ENCODE measurements around the gene DYNLT1. TPM values are rescaled to one million over a fixed set of nuclear protein-coding genes. Genes with fewer than 3 reads are reported as not detected.

DYNLT1 gene
- polyA plus RNA-seq, 2 of the 4 experiments (the other 2 are of a cell fraction): 130 to 174 TPM

DNA sequence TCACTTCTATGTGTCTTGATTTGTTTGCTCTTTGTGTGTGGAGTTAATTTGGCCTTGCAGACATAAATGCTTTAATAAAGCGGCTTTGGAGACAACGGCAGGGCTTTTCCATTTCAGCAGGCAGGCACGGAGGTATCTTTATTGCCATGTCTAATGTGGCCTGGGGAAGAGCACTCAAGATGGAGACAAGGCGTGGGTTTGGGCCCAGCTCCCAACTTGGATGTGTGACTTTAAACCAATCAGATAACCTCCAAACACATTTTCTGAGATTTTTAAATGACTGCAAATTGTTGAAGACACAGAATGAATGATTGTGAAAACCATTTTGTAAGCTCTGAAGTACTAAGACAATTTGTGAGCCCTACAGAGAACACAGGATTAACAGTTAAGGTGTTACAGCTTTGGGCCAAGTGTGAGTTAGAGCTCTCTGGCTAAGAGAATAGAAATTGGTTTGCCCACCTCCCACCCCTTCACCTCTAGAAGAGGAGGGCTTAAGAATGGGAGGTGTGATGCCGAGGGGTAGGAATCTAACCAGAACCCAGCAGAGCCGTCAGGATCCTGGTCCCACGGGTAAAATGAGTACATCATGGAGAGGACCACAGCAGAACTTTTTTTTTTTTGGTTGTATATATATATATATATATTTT lies 9.0 kb downstream of the DYNLT1 start:
- H3K4me3 ChIP-seq: no peak overlapping the region
- 91% methylated on average over 7 of the region's 7 CpGs for WGBS (ENCODE audit: missing lambda C conversion rate)
- TF ChIP-seq CBX8 (IDR thresholded peaks at IDR 0.05): no peak
- TF ChIP-seq, protein P1, sequence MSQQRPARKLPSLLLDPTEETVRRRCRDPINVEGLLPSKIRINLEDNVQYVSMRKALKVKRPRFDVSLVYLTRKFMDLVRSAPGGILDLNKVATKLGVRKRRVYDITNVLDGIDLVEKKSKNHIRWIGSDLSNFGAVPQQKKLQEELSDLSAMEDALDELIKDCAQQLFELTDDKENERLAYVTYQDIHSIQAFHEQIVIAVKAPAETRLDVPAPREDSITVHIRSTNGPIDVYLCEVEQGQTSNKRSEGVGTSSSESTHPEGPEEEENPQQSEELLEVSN (IDR thresholded peaks at IDR 0.05; ENCODE audit: borderline replicate concordance, low read depth): no peak
- TF ChIP-seq, protein P2, sequence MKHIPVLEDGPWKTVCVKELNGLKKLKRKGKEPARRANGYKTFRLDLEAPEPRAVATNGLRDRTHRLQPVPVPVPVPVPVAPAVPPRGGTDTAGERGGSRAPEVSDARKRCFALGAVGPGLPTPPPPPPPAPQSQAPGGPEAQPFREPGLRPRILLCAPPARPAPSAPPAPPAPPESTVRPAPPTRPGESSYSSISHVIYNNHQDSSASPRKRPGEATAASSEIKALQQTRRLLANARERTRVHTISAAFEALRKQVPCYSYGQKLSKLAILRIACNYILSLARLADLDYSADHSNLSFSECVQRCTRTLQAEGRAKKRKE (CRISPR knock-in tag; IDR thresholded peaks at IDR 0.05; ENCODE audit: low read depth): no peak
- no peak for TF ChIP-seq TFCP2L1 (CRISPR knock-in tag; IDR thresholded peaks at IDR 0.05)
- no peak for TF ChIP-seq FOSL2 (IDR thresholded peaks at IDR 0.05)
- TF ChIP-seq FOSL2 (CRISPR knock-in tag; IDR thresholded peaks at IDR 0.05): no peak
- no peak for TF ChIP-seq HEYL (CRISPR knock-in tag; IDR thresholded peaks at IDR 0.05)
- TF ChIP-seq PHF8 (IDR thresholded peaks at IDR 0.05; ENCODE audit: borderline replicate concordance, low read depth): no peak
- no peak for TF ChIP-seq RARB (CRISPR knock-in tag; IDR thresholded peaks at IDR 0.05)
- no peak for TF ChIP-seq ZSCAN20 (CRISPR knock-in tag; IDR thresholded peaks at IDR 0.05)
- no peak for TF ChIP-seq NR3C1 (IDR thresholded peaks at IDR 0.05)
- no peak for TF ChIP-seq HOXB5 (CRISPR knock-in tag; IDR thresholded peaks at IDR 0.05)
- no peak for TF ChIP-seq ZC3H11A (IDR thresholded peaks at IDR 0.05)
- no peak for TF ChIP-seq EHMT2 (IDR thresholded peaks at IDR 0.05; ENCODE audit: low read depth)
- TF ChIP-seq CTCF (IDR thresholded peaks at IDR 0.05): no peak
- no peak for TF ChIP-seq CHD2 (IDR thresholded peaks at IDR 0.05; ENCODE audit: low read length, partially characterized antibody)
- TF ChIP-seq EP300 (IDR thresholded peaks at IDR 0.05): no peak
- TF ChIP-seq GATA3 (IDR thresholded peaks at IDR 0.05; ENCODE audit: borderline replicate concordance): no peak
- no peaks in the 10 kb centered on the region for H3K9me3 ChIP-seq
- ChIA-PET POLR2A (no interaction called here), CTCF (no interaction called here)
- FAIRE-seq: no peak
- DNase-seq (ENCODE audit: low read depth in 1 of 2, low spot score in 1 of 2): no peak
- H3K27ac ChIP-seq: no peak overlapping the region
- ATAC-seq: no peak
- no peak overlapping the region for H3K4me2 ChIP-seq
- peaks cover 22% of the 10 kb centered on the region for H3K4me1 ChIP-seq

- Histone ChIP-seq H3K9me3 (no peaks in the 10 kb centered on the region), H3K4me3 (no peak overlapping the region), H3K27ac (no peak overlapping the region), H3K4me1 (peaks cover 22% of the 10 kb centered on the region), H3K4me2 (no peak overlapping the region)
- WGBS (ENCODE audit: missing lambda C conversion rate): 86% methylated on average over 6 of the region's 6 CpGs
- CTCF ChIA-PET: no interaction called here
- DNase-seq (ENCODE audit: low read depth in 1 of 2, low spot score in 1 of 2) (no peak), FAIRE-seq (no peak), ATAC-seq (no peak)
- POLR2A ChIA-PET: no interaction called here
- TF ChIP-seq RAD21 (conservative IDR thresholded peaks at IDR 0.05 in 1 of 2, IDR thresholded peaks at IDR 0.05 in 1 of 2) (no peak), PHF8 (IDR thresholded peaks at IDR 0.05; ENCODE audit: borderline replicate concordance, low read depth) (no peak), EP300 (IDR thresholded peaks at IDR 0.05) (no peak), EHF (CRISPR knock-in tag; IDR thresholded peaks at IDR 0.05) (no peak), CEBPB (IDR thresholded peaks at IDR 0.05) (no peak), ELK1 (IDR thresholded peaks at IDR 0.05; ENCODE audit: low read depth, low read length) (no peak), NPAS2 (CRISPR knock-in tag; IDR thresholded peaks at IDR 0.05; ENCODE audit: borderline replicate concordance) (no peak), BCL3 (IDR thresholded peaks at IDR 0.05) (no peak), REST (IDR thresholded peaks at IDR 0.05) (no peak), MYC (IDR thresholded peaks at IDR 0.05; ENCODE audit: borderline replicate concordance, low read length) (no peak)
- TF ChIP-seq, protein P1 (IDR thresholded peaks at IDR 0.05; ENCODE audit: borderline replicate concordance, low read depth): no peak
Observed at GRCh38 chr6:158634695-158635426, 9.7 kb downstream of the DYNLT1 start.

Data from A549 (cell line).